ENCODE results near the gene DAAM1. TPM values are rescaled to one million over a fixed set of nuclear protein-coding genes. Genes with fewer than 3 reads are reported as not detected.

Gene DAAM1
- total RNA-seq, 4 donors from 2014 or later: 13.5 to 72.7 (median 46.2) TPM

DNA sequence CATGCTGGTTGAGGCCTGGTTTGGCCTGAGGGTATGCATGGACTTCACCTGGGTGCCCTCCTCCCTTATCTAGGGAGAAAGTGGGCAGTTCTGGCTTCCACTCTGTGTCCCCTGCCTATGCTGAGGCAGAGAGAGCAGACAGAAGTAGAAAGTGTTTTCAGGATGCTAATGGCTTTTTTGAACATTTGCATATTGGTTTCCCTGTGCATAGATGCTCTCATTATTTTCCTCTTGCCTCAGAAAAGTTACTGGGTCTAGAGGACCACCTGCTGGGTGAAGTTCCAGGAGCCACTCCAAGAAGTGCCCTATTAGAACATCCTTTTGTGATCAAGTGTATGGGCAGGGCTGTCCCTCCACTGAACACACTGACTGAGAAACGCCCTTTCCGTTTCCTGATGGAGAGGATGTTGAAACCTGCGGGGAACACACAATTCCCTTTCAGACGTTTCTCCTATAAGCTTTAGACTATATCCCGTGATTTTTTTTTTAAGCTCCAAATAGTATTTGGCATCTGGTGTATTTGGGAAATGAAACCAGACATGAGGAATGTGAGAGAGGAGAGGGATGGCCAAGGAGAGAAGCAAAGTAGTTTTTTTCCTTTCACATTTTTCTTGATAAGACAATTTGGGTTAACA is 66.6 kb downstream of the DAAM1 start:
- Histone ChIP-seq H3K4me1 (peaks cover 16 to 29% of the 10 kb centered on the region in 2 donors), H3K4me3 (no peak overlapping the region), H3K36me3 (no peaks in the 10 kb centered on the region), H3K27ac (peak overlapping the region; percentile 83), H3K27me3 (no peaks in the 10 kb centered on the region), H3K9me3 (no peaks in the 10 kb centered on the region)
- intact Hi-C loops (cut with DNase I; ENCODE audit: low total_unique reads): no loop called here
- no peak for TF ChIP-seq POLR2A (IDR thresholded peaks at IDR 0.05)
- TF ChIP-seq, protein P1, sequence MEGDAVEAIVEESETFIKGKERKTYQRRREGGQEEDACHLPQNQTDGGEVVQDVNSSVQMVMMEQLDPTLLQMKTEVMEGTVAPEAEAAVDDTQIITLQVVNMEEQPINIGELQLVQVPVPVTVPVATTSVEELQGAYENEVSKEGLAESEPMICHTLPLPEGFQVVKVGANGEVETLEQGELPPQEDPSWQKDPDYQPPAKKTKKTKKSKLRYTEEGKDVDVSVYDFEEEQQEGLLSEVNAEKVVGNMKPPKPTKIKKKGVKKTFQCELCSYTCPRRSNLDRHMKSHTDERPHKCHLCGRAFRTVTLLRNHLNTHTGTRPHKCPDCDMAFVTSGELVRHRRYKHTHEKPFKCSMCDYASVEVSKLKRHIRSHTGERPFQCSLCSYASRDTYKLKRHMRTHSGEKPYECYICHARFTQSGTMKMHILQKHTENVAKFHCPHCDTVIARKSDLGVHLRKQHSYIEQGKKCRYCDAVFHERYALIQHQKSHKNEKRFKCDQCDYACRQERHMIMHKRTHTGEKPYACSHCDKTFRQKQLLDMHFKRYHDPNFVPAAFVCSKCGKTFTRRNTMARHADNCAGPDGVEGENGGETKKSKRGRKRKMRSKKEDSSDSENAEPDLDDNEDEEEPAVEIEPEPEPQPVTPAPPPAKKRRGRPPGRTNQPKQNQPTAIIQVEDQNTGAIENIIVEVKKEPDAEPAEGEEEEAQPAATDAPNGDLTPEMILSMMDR (IDR thresholded peaks at IDR 0.05): no peak
- DNase-seq: peak; percentile 24 to 38

DNA sequence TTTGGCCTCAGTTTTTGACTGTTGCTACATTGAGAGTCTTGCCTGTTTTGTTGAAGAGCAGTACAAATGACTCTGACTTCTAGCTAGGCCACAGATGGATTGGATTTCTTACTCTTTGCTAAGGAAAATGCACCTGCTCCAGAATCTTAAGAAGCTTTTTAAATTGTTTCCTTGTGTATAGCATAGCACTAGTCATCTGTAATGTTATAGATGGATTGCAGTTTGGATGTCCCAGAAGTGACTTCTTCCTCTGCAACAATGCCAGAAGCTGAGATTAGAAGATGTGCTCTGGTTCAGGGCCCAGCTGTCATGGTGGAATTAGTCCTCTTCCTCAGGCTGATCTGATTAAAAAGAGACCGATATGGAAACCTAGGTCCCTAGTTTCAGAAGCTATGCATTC is 67.9 kb downstream of the DAAM1 start:
- Histone ChIP-seq H3K36me3 (no peaks in the 10 kb centered on the region), H3K9me3 (no peaks in the 10 kb centered on the region), H3K27me3 (no peaks in the 10 kb centered on the region), H3K4me1 (peaks cover 16 to 29% of the 10 kb centered on the region in 2 donors), H3K4me3 (no peak overlapping the region), H3K27ac (peak overlapping the region; percentile 83)
- TF ChIP-seq, protein P1 (IDR thresholded peaks at IDR 0.05): no peak
- TF ChIP-seq POLR2A (IDR thresholded peaks at IDR 0.05): no peak
- intact Hi-C loops (cut with DNase I; ENCODE audit: low total_unique reads): no loop called here
- DNase-seq: no peak

DNA sequence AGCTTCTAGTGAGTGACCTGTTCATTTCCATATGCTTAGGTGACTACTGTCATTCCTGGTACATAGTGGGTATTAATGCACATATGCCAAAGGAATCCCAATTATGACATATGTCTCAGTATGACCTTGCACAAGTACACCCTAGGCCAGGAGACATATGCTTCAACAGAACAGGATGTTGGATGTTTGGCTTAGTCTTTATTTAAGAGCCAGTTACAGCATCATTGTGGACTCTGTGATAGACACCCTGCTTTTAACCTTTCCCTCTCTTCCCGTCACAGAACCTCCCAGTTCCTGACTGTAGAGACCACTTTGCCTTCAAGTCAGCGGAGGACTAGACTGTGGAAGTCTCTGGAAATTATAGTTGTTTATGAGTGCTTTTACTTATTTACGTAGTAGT is 72.9 kb downstream of the DAAM1 start:
- no peak for DNase-seq
- H3K36me3 ChIP-seq: no peaks in the 10 kb centered on the region
- H3K27ac ChIP-seq: no peak overlapping the region
- no peaks in the 10 kb centered on the region for H3K27me3 ChIP-seq
- H3K4me3 ChIP-seq: no peak overlapping the region
- TF ChIP-seq POLR2A (IDR thresholded peaks at IDR 0.05): no peak
- TF ChIP-seq, protein P1 (IDR thresholded peaks at IDR 0.05): no peak
- H3K9me3 ChIP-seq: no peaks in the 10 kb centered on the region
- peaks cover 0 to 2% of the 10 kb centered on the region in 2 donors for H3K4me1 ChIP-seq
- intact Hi-C loops (cut with DNase I; ENCODE audit: low total_unique reads): no loop called here

DNA sequence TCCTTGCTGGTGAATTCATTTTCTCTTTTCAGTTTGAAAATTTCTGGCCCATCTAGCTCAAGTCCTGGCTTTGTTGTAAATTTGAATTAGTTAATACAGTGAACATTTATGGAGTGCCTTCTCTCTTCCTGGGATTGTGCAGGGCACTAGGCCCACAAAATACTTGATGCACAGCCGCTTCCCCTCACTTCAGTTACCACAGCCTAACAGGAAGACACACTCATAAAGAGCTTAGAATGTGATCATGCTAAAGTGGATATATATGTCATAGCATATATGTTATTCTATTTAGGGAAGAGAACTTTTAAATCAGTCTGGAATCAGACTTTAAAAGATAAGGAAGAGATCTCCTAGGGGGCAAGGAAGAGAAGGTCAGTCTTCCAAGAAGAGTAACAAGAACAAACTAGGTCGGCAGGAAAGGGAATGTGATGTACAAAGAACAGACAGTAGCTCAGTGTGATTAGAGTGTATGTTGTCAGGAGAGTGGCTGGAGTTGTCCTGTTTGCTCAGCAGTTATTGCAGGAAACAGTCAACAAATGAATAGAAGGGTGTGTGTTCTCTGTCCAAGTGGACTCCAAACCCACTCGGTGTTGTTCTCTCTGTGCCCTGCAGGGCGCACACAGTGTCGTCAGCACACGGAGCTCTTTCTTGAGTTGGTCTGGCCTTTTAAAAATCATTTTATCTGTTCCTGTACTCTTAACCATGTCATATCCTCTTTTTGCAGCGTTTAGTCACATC is 74.4 kb downstream of the DAAM1 start:
- no peak for DNase-seq
- intact Hi-C loops (cut with DNase I; ENCODE audit: low total_unique reads): no loop called here
- H3K27me3 ChIP-seq: no peaks in the 10 kb centered on the region
- TF ChIP-seq, protein P1 (IDR thresholded peaks at IDR 0.05): no peak
- no peak for TF ChIP-seq POLR2A (IDR thresholded peaks at IDR 0.05)
- no peaks in the 10 kb centered on the region for H3K36me3 ChIP-seq
- no peak overlapping the region for H3K4me3 ChIP-seq
- H3K4me1 ChIP-seq: no peaks in the 10 kb centered on the region
- H3K27ac ChIP-seq: no peak overlapping the region
- H3K9me3 ChIP-seq: no peaks in the 10 kb centered on the region

DNA sequence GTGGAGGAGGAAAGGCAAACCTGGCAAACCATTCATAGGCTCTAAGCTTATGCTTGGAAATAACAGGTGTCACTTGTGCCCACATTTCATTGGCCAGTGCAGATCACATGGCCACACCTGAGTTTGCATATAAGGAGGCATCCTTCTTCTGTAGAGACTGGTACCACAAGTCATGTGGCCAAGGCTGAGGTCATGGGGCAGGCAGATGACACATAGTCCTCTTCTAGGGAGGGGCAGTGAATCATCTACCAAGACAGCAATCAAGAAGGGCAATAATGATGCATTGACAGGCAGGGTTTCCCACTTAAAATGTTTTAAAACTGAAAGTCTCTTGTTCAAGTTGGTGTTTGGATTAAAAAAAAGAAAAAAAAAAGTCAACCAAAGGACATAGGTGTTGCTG is 77.3 kb downstream of the DAAM1 start:
- no peak for DNase-seq
- intact Hi-C loops (cut with DNase I; ENCODE audit: low total_unique reads): no loop called here
- TF ChIP-seq, protein P1 (IDR thresholded peaks at IDR 0.05): no peak
- no peak for TF ChIP-seq POLR2A (IDR thresholded peaks at IDR 0.05)
- Histone ChIP-seq H3K27me3 (no peaks in the 10 kb centered on the region), H3K36me3 (no peaks in the 10 kb centered on the region), H3K27ac (no peak overlapping the region), H3K4me3 (no peak overlapping the region), H3K4me1 (no peaks in the 10 kb centered on the region), H3K9me3 (no peaks in the 10 kb centered on the region)

All from uterus (tissue), 4 donors.